Parathyroid adenoma (tissue), 2 donors: Measurements from ENCODE around the gene SELENOV.
A peak's percentile ranks its signal among the peaks of the same experiment; 100 is the strongest.

ENCODE experiments used
- H2AFZ ChIP-seq: fragments of 300-600 bp; sonication (generic); one replicate; pipeline ENCODE4 v1.7.0; 2017; ENCODE audit warnings: antibody characterized with exemption, mild to moderate bottlenecking
- H3K27ac ChIP-seq: fragments of 300-600 bp; sonication (generic); one replicate; pipeline ENCODE4 v1.7.0; 2017
- H3K27me3 ChIP-seq: fragments of 300-600 bp; sonication (generic); one replicate; pipeline ENCODE4 v1.7.0; 2017; ENCODE audit warnings: low read length; ENCODE audit not compliant: control insufficient read depth, insufficient read depth
- H3K36me3 ChIP-seq: fragments of 300-600 bp; sonication (generic); one replicate; pipeline ENCODE4 v1.7.0; 2017; ENCODE audit warnings: low read length; ENCODE audit not compliant: control insufficient read depth, insufficient read depth
- H3K4me1 ChIP-seq: fragments of 300-600 bp; sonication (generic); one replicate; pipeline ENCODE4 v1.7.0; 2017; ENCODE audit warnings: control low read depth
- H3K4me2 ChIP-seq: fragments of 300-600 bp; sonication (generic); one replicate; pipeline ENCODE4 v1.7.0; 2017; ENCODE audit warnings: low read length
- H3K4me3 ChIP-seq: fragments of 300-600 bp; sonication (generic); one replicate; pipeline ENCODE4 v1.7.0; 2017; ENCODE audit warnings: low read depth, low read length
- H3K79me2 ChIP-seq: fragments of 300-600 bp; sonication (generic); one replicate; pipeline ENCODE4 v1.7.0; 2017; ENCODE audit warnings: control low read depth
- H3K9ac ChIP-seq: fragments of 300-600 bp; sonication (generic); one replicate; pipeline ENCODE4 v1.7.0; 2017; ENCODE audit warnings: mild to moderate bottlenecking
- H3K9me3 ChIP-seq: fragments of 300-600 bp; sonication (generic); one replicate; pipeline ENCODE4 v1.7.0; 2017; ENCODE audit warnings: low read length; ENCODE audit not compliant: control insufficient read depth
- TF ChIP-seq, protein P1 (sequence below): fragments of 300-600 bp; sonication (generic); IDR thresholded peaks from one replicate; pipeline ENCODE4 v1.7.0; 2017; ENCODE audit warnings: antibody characterized with exemption, mild to moderate bottlenecking
- donor health status: primary hyperparathyroidism.

The SELENOV gene

DNA sequence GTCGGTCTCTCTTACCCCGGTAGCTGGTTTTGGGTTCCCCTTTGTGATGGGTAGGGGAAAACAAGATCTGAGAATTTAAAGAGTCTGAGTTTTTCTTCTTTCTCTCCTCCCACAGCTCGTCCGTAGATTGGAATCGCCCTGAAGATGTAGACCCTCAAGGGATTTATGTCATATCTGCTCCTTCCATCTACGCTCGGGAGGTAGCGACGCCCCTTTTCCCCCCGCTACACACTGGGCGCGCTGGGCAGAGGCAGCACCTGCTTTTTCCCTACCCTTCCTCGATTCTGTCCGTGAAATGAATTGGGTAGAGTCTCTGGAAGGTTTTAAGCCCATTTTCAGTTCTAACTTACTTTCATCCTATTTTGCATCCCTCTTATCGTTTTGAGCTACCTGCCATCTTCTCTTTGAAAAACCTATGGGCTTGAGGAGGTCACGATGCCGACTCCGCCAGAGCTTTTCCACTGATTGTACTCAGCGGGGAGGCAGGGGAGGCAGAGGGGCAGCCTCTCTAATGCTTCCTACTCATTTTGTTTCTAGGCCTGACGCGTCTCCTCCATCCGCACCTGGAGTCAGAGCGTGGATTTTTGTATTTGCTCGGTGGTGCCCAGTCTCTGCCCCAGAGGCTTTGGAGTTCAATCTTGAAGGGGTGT, 7.1 kb upstream of the SELENOV start:
- Histone ChIP-seq H3K27me3 (no peaks in the 10 kb centered on the region), H3K4me3 (peak overlapping the region; percentile 62), H3K9me3 (no peaks in the 10 kb centered on the region), H3K4me2 (peak overlapping the region; percentile 88), H2AFZ (peak overlapping the region; percentile 86), H3K36me3 (no peaks in the 10 kb centered on the region), H3K27ac (no peak overlapping the region), H3K4me1 (peaks cover 6% of the 10 kb centered on the region), H3K79me2 (no peaks in the 10 kb centered on the region), H3K9ac (no peak overlapping the region)
- TF ChIP-seq, protein P1, sequence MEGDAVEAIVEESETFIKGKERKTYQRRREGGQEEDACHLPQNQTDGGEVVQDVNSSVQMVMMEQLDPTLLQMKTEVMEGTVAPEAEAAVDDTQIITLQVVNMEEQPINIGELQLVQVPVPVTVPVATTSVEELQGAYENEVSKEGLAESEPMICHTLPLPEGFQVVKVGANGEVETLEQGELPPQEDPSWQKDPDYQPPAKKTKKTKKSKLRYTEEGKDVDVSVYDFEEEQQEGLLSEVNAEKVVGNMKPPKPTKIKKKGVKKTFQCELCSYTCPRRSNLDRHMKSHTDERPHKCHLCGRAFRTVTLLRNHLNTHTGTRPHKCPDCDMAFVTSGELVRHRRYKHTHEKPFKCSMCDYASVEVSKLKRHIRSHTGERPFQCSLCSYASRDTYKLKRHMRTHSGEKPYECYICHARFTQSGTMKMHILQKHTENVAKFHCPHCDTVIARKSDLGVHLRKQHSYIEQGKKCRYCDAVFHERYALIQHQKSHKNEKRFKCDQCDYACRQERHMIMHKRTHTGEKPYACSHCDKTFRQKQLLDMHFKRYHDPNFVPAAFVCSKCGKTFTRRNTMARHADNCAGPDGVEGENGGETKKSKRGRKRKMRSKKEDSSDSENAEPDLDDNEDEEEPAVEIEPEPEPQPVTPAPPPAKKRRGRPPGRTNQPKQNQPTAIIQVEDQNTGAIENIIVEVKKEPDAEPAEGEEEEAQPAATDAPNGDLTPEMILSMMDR = no peak

DNA sequence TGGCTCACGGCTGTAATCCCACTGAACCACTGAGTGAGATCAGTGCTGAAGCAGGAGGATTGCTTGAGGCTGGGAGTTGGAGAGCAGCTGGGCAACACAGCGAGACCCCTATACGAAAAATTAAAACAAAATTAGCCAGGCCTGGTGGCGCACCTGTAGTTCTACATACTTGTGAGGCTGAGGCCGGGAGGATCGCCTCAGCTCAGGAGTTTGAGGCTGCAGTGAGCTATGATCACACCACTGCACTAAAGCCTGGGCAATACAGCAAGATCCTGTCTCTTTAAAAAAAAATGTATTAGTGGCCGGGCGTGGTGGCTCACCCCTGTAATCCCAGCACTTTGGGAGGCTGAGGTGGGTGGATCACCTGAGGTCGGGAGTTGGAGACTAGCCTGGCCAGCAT, 6.3 kb upstream of the SELENOV start:
- Histone ChIP-seq H2AFZ (no peak overlapping the region), H3K79me2 (no peaks in the 10 kb centered on the region), H3K9ac (no peak overlapping the region), H3K36me3 (no peaks in the 10 kb centered on the region), H3K9me3 (no peaks in the 10 kb centered on the region), H3K4me1 (peaks cover 6% of the 10 kb centered on the region), H3K4me3 (no peak overlapping the region), H3K27ac (no peak overlapping the region), H3K27me3 (no peaks in the 10 kb centered on the region), H3K4me2 (no peak overlapping the region)
- TF ChIP-seq, protein P1 = no peak

- TF ChIP-seq, protein P1 = no peak
Measured at GRCh38 chr19:39509233-39509632, 5.7 kb upstream of the SELENOV start.

DNA sequence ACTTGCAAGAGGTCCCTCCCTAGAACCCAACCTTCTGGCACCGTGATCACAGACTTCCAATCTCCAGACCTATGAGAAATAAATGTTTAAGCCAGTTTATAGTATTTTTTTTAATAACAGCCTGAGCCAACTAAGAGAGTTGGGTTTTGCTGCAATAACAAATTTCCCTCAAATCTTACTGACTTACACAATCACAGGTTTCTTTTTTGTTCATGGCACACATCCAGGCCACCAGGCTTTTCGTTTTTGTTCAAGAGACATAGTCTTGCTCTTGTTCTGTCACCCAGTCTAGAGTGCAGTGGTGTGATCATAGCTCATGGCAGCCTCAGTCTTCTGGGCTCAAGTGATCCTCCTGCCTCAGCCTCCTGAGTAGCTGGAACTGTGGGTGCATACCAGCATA, 2.0 kb upstream of the SELENOV start:
- Histone ChIP-seq H3K9me3 (no peaks in the 10 kb centered on the region), H3K9ac (no peak overlapping the region), H3K79me2 (no peaks in the 10 kb centered on the region), H3K27me3 (no peaks in the 10 kb centered on the region), H3K4me1 (peaks cover 12% of the 10 kb centered on the region), H3K36me3 (no peaks in the 10 kb centered on the region), H3K27ac (no peak overlapping the region), H2AFZ (no peak overlapping the region), H3K4me3 (no peak overlapping the region), H3K4me2 (no peak overlapping the region)
- TF ChIP-seq, protein P1 = no peak

More at GRCh38 chr19:39509233-39509632, 5.7 kb upstream of the SELENOV start:
- H2AFZ ChIP-seq = no peak overlapping the region
- peaks cover 6% of the 10 kb centered on the region for H3K4me1 ChIP-seq
- H3K79me2 ChIP-seq = no peaks in the 10 kb centered on the region
- no peaks in the 10 kb centered on the region for H3K9me3 ChIP-seq
- H3K4me3 ChIP-seq = no peak overlapping the region
- H3K4me2 ChIP-seq = no peak overlapping the region
- no peaks in the 10 kb centered on the region for H3K27me3 ChIP-seq
- H3K9ac ChIP-seq = no peak overlapping the region
- no peak overlapping the region for H3K27ac ChIP-seq
- H3K36me3 ChIP-seq = no peaks in the 10 kb centered on the region
